Activated T-cell treated with anti-CD3 and anti-CD28 coated beads for 48 hours (primary cell): Measurements from ENCODE around the gene FGGY.

Experiments used
- DNase-seq: peaks from one replicate; pipeline ENCODE4 v3.0.0-alpha.2; 2020; ENCODE audit warnings: low read depth

Gene FGGY

GRCh38 chr1:59388191-59388590, 91.3 kb downstream of the FGGY start:
- no peak for DNase-seq

- no peak for DNase-seq
Observed at GRCh38 chr1:59389847-59390246, 93.0 kb downstream of the FGGY start.

GRCh38 chr1:59390307-59390706, 93.4 kb downstream of the FGGY start:
- DNase-seq: no peak

GRCh38 chr1:59391212-59392179, 94.6 kb downstream of the FGGY start:
- no peak for DNase-seq

- DNase-seq: no peak
Observed at GRCh38 chr1:59393211-59394180, 96.6 kb downstream of the FGGY start.

GRCh38 chr1:59394706-59395425, 98.0 kb downstream of the FGGY start:
- no peak for DNase-seq

- no peak for DNase-seq
Observed at GRCh38 chr1:59396387-59396786, 99.5 kb downstream of the FGGY start.

- DNase-seq: no peak
Observed at GRCh38 chr1:59397139-59397858, 100.4 kb downstream of the FGGY start.

- no peak for DNase-seq
Observed at GRCh38 chr1:59399642-59400041, 102.7 kb downstream of the FGGY start.

GRCh38 chr1:59401581-59401980, 104.7 kb downstream of the FGGY start:
- no peak for DNase-seq

GRCh38 chr1:59404796-59405195, 107.9 kb downstream of the FGGY start:
- DNase-seq: no peak

- no peak for DNase-seq
Observed at GRCh38 chr1:59406437-59407164, 109.7 kb downstream of the FGGY start.

GRCh38 chr1:59408608-59409240, 111.8 kb downstream of the FGGY start:
- DNase-seq: no peak

- DNase-seq: no peak
Observed at GRCh38 chr1:59409549-59409948, 112.7 kb downstream of the FGGY start.

GRCh38 chr1:59409986-59410385, 113.1 kb downstream of the FGGY start:
- DNase-seq: no peak

- no peak for DNase-seq
Observed at GRCh38 chr1:59410457-59410856, 113.6 kb downstream of the FGGY start.

GRCh38 chr1:59411147-59411546, 114.3 kb downstream of the FGGY start:
- no peak for DNase-seq

GRCh38 chr1:59412718-59413326, 115.9 kb downstream of the FGGY start:
- DNase-seq: no peak

- no peak for DNase-seq
Observed at GRCh38 chr1:59413327-59413720, 116.4 kb downstream of the FGGY start.
